Lung (tissue), 12 donors: ENCODE measurements around the gene CCDC85C. TPM values are rescaled to one million over a fixed set of nuclear protein-coding genes. Genes with fewer than 3 reads are reported as not detected.

ENCODE experiments used
- ATAC-seq: fragments of 200-7000 bp; cut with Tn5 transposase; one replicate; pipeline ENCODE4 v1.9.1; 2020; ENCODE audit warnings: moderate number of reproducible peaks; ENCODE audit not compliant: insufficient read depth, low FRiP score
- DNase-seq, 3 donors: peaks; one replicate each; pipeline ENCODE4 v3.0.0-alpha.2; 2013 to 2017
- H3K27ac ChIP-seq, 2 donors: one replicate each; pipeline ENCODE4 v1.5.1; 2013; ENCODE audit warnings: mild to moderate bottlenecking in 2 of 2, moderate library complexity in 2 of 2, control low read depth in 1 of 2, inconsistent platforms in 1 of 2, low read depth in 1 of 2, low read length in 1 of 2
- H3K27me3 ChIP-seq, 3 donors: one replicate each; pipeline ENCODE4 v1.5.1; 2013; ENCODE audit warnings: low read length in 2 of 3; ENCODE audit not compliant: control insufficient read depth in 3 of 3, insufficient read depth in 3 of 3
- H3K36me3 ChIP-seq, 4 donors: one replicate each; pipeline ENCODE4 v1.5.1; 2013; ENCODE audit warnings: low read length in 4 of 4, mild to moderate bottlenecking in 1 of 4, moderate library complexity in 1 of 4; ENCODE audit not compliant: control insufficient read depth in 4 of 4, insufficient read depth in 4 of 4
- H3K4me1 ChIP-seq, 5 donors: one replicate each; pipeline ENCODE4 v1.5.1; 2013; ENCODE audit warnings: low read length in 5 of 5, mild to moderate bottlenecking in 2 of 5, moderate library complexity in 1 of 5; ENCODE audit not compliant: control insufficient read depth in 5 of 5, insufficient read depth in 5 of 5
- H3K4me3 ChIP-seq: one replicate; pipeline ENCODE4 v1.5.1; 2013; ENCODE audit warnings: mild to moderate bottlenecking, control low read depth, moderate library complexity
- H3K9ac ChIP-seq, 2 donors: one replicate each; pipeline ENCODE4 v1.5.1; 2013; ENCODE audit warnings: low read length in 2 of 2, control low read depth in 1 of 2; ENCODE audit not compliant: insufficient read depth in 1 of 2
- H3K9me3 ChIP-seq, 4 donors: one replicate each; pipeline ENCODE4 v1.5.1; 2013; ENCODE audit warnings: low read length in 3 of 4, mild to moderate bottlenecking in 1 of 4, moderate library complexity in 1 of 4; ENCODE audit not compliant: control insufficient read depth in 4 of 4, insufficient read depth in 3 of 4
- WGBS, 2 donors: extraction: QIAGEN DNeasy Blood & Tissue Kit; methylation state at CpG; one replicate each; pipeline ENCODE4 v1.1.7; 2013; 5-methylcytosine and 5-hydroxymethylcytosine counted together
- polyA plus RNA-seq, 2 donors: library from polyadenylated mRNA; stranded (reverse); fragments of 200-250 nt; gene quantifications; one replicate each; pipeline ENCODE4 v1.2.1, GENCODE V29; 2013
- total RNA-seq, 2 donors: library from RNA; depleted of rRNA in 1 of 2; stranded (reverse); fragments of >200 nt in 1 of 2; gene quantifications; one replicate each; pipeline ENCODE4 v1.2.1, GENCODE V29; 2014 to 2021
- TF ChIP-seq, protein P1 (sequence below): IDR thresholded peaks from 2 replicates; pipeline ENCODE4 v1.5.1; 2012; ENCODE audit warnings: mild to moderate bottlenecking; ENCODE audit errors: control extremely low read depth, extremely low read depth
- donor health status: control.
- donor health status: control.
- donor health status: Bipolar disorder and iron deficiency.
- donor health status: healthy.
- donor health status: DM: yes; HTN: yes; CAD: no.

Gene CCDC85C
- total and polyA plus RNA-seq, 4 donors, result 2.8 to 19.8 (median 17.6) TPM

DNA sequence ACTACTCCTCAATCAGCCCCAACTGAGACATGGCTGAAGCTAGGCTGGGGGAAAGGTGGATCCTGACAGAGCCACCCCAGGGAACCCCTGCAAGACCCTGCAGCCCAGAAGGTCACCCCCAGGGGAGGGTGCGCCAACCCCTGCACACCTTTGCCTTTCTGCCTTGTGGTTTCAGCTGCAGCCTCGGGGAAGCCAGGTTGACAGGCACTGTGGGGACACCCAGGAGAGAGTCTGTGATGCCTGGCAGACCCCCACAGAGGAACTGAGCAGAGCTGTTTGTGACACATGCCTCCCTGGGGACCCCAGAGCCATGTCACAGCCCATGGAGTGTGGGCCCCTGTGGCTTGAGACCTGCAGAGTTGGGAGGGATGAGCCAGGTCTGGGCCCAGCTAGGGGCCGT lies 29.1 kb upstream of the CCDC85C start:
- Histone ChIP-seq H3K27me3 (no peaks in the 10 kb centered on the region), H3K27ac (no peak overlapping the region), H3K4me1 (no peaks in the 10 kb centered on the region), H3K9ac (no peak overlapping the region), H3K4me3 (no peak overlapping the region), H3K9me3 (no peaks in the 10 kb centered on the region), H3K36me3 (no peaks in the 10 kb centered on the region)
- TF ChIP-seq, protein P1, sequence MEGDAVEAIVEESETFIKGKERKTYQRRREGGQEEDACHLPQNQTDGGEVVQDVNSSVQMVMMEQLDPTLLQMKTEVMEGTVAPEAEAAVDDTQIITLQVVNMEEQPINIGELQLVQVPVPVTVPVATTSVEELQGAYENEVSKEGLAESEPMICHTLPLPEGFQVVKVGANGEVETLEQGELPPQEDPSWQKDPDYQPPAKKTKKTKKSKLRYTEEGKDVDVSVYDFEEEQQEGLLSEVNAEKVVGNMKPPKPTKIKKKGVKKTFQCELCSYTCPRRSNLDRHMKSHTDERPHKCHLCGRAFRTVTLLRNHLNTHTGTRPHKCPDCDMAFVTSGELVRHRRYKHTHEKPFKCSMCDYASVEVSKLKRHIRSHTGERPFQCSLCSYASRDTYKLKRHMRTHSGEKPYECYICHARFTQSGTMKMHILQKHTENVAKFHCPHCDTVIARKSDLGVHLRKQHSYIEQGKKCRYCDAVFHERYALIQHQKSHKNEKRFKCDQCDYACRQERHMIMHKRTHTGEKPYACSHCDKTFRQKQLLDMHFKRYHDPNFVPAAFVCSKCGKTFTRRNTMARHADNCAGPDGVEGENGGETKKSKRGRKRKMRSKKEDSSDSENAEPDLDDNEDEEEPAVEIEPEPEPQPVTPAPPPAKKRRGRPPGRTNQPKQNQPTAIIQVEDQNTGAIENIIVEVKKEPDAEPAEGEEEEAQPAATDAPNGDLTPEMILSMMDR, result no peak
- 85 to 88% methylated on average over 3 of the region's 3 CpGs for WGBS, 2 donors
- DNase-seq, result no peak
- no peak for ATAC-seq

DNA sequence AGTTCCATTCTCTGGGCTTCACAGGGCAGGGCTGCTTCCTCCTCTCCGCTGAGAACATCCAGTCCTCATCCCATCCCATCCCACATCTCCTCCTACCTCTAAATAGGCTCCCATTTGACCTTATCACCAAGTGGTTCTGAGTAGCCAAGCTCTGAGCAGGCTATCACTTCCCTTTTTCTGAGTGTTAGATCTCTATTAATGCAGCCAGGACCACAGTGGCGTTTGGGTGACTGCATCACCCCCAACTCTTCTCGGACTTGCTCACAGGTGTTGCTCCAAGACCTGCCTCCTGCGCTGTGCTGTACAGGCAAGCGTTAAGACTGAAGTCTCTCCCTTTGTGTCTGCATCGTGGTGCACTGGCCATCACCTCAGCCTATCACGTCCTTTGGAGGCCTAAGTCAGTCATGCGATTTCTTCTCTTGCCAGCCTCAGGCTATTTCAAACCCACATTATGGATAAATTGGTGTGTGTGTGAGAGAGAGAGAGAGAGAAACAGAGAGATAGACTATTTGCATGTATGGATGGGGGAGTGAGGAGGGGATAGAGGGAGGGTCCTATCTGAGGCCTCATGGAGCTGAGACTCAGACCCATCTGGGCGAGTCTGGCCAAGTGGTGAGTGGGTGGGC lies 28.5 kb upstream of the CCDC85C start:
- Histone ChIP-seq H3K9ac (no peak overlapping the region), H3K27ac (no peak overlapping the region), H3K36me3 (no peaks in the 10 kb centered on the region), H3K9me3 (no peaks in the 10 kb centered on the region), H3K4me1 (no peaks in the 10 kb centered on the region), H3K27me3 (no peaks in the 10 kb centered on the region), H3K4me3 (no peak overlapping the region)
- WGBS, 2 donors, result 91 to 93% methylated on average over 9 of the region's 9 CpGs
- DNase-seq (no peak), ATAC-seq (no peak)
- TF ChIP-seq, protein P1, result no peak

DNA sequence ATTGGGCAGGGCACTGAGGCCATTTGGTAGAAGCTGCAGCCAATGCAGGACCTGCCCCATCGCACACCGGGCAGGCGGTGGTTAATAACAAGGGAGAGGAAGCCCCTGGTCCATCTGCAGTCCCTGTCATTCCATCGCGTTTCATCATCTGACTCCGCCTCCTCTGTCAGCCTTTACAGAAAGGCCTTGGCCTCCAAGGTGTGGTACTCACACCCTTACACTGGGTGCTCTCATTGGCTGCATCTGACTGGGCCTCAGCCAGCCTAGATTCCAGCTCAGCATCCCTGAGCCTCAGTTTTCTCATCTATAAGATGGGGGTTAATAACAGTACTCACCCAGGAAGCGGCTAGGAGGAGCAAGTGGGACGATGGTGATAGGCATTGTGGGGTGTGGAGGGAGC lies 26.2 kb upstream of the CCDC85C start:
- H3K27ac ChIP-seq, result no peak overlapping the region
- 72 to 80% methylated on average over 8 of the region's 8 CpGs for WGBS, 2 donors
- H3K9ac ChIP-seq, result no peak overlapping the region
- H3K4me3 ChIP-seq, result no peak overlapping the region
- H3K36me3 ChIP-seq, result no peaks in the 10 kb centered on the region
- no peaks in the 10 kb centered on the region for H3K9me3 ChIP-seq
- DNase-seq (no peak), ATAC-seq (no peak)
- H3K27me3 ChIP-seq, result no peaks in the 10 kb centered on the region
- H3K4me1 ChIP-seq, result no peaks in the 10 kb centered on the region
- TF ChIP-seq, protein P1, result no peak
